Measurements from ENCODE around the gene LRG1. TPM values are rescaled to one million over a fixed set of nuclear protein-coding genes. Genes with fewer than 3 reads are reported as not detected.

The LRG1 gene
- total RNA-seq, 4 donors from 2014 or later = 0.56 to 2.7 (median 2.0) TPM; not detected in 1

- no peak for TF ChIP-seq CTCF (IDR thresholded peaks at IDR 0.05)
- no peak for TF ChIP-seq POLR2A (IDR thresholded peaks at IDR 0.05)
- no peak overlapping the region for H3K27ac ChIP-seq
- intact Hi-C loops (cut with DNase I) = no loop called here
- peaks cover 49 to 77% of the 10 kb centered on the region in 2 donors for H3K36me3 ChIP-seq
- no peaks in the 10 kb centered on the region for H3K4me1 ChIP-seq
- H3K27me3 ChIP-seq = no peaks in the 10 kb centered on the region
- 96% methylated on average over 61 of the region's 61 CpGs for WGBS, 2 donors
- no peaks in the 10 kb centered on the region for H3K9me3 ChIP-seq
- no peak for DNase-seq
- H3K4me3 ChIP-seq (replicated peaks in 1 of 3) = no peak overlapping the region
Measured at GRCh38 chr19:4493929-4494690, 45.7 kb downstream of the LRG1 start.

GRCh38 chr19:4493104-4493928 is 46.5 kb downstream of the LRG1 start:
- H3K9me3 ChIP-seq = no peaks in the 10 kb centered on the region
- H3K4me1 ChIP-seq = no peaks in the 10 kb centered on the region
- no peaks in the 10 kb centered on the region for H3K27me3 ChIP-seq
- TF ChIP-seq POLR2A (IDR thresholded peaks at IDR 0.05) = no peak
- no peak for TF ChIP-seq CTCF (IDR thresholded peaks at IDR 0.05)
- no peak for DNase-seq
- H3K36me3 ChIP-seq = peaks cover 44 to 76% of the 10 kb centered on the region in 2 donors
- intact Hi-C loops (cut with DNase I) = no loop called here
- H3K4me3 ChIP-seq (replicated peaks in 1 of 3) = no peak overlapping the region
- H3K27ac ChIP-seq = no peak overlapping the region
- WGBS, 2 donors = 93 to 95% methylated on average over 38 of the region's 41 CpGs

- intact Hi-C loops (cut with DNase I) = no loop called here
- no peaks in the 10 kb centered on the region for H3K9me3 ChIP-seq
- no peak for TF ChIP-seq CTCF (IDR thresholded peaks at IDR 0.05)
- TF ChIP-seq POLR2A (IDR thresholded peaks at IDR 0.05) = no peak
- H3K4me1 ChIP-seq = no peaks in the 10 kb centered on the region
- no peak overlapping the region for H3K27ac ChIP-seq
- no peak overlapping the region for H3K4me3 ChIP-seq (replicated peaks in 1 of 3)
- H3K36me3 ChIP-seq = peaks cover 36 to 72% of the 10 kb centered on the region in 2 donors
- DNase-seq = no peak
- H3K27me3 ChIP-seq = no peaks in the 10 kb centered on the region
- WGBS, 2 donors = 89 to 94% methylated on average over 3 of the region's 3 CpGs
Measured at GRCh38 chr19:4492337-4493103, 47.3 kb downstream of the LRG1 start.

- H3K4me1 ChIP-seq = no peaks in the 10 kb centered on the region
- H3K36me3 ChIP-seq = peaks cover 33 to 64% of the 10 kb centered on the region in 2 donors
- no peaks in the 10 kb centered on the region for H3K9me3 ChIP-seq
- DNase-seq = no peak
- intact Hi-C loops (cut with DNase I) = no loop called here
- no peaks in the 10 kb centered on the region for H3K27me3 ChIP-seq
- no peak for TF ChIP-seq CTCF (IDR thresholded peaks at IDR 0.05)
- TF ChIP-seq POLR2A (IDR thresholded peaks at IDR 0.05) = no peak
- no peak overlapping the region for H3K4me3 ChIP-seq (replicated peaks in 1 of 3)
- H3K27ac ChIP-seq = no peak overlapping the region
- 93 to 98% methylated on average over 19 to 21 of the region's 21 CpGs for WGBS, 2 donors
Measured at GRCh38 chr19:4491446-4491845, 48.4 kb downstream of the LRG1 start.
